NCI-H2196 treated with DMSO at 0.1 percent for 48 hours (cell line): Measurements from ENCODE around the gene KIAA1549.
"Not testable (repeated sequence)": the region's sequence is repeated elsewhere in the genome, so short reads cannot be mapped to it uniquely, and the experiment has no call there.

Experiments
- DNase-seq: peaks from one replicate; lab custom pipeline; 2025; ENCODE audit not compliant: unreplicated experiment; lab: John Stamatoyannopoulos, UW

The KIAA1549 gene

GRCh38 chr7:138945154-138945553 lies 36.0 kb downstream of the KIAA1549 start:
- no peak for DNase-seq

GRCh38 chr7:138944592-138944991 lies 36.6 kb downstream of the KIAA1549 start:
- DNase-seq: no peak

GRCh38 chr7:138943061-138943460 lies 38.1 kb downstream of the KIAA1549 start:
- DNase-seq: no peak

DNA sequence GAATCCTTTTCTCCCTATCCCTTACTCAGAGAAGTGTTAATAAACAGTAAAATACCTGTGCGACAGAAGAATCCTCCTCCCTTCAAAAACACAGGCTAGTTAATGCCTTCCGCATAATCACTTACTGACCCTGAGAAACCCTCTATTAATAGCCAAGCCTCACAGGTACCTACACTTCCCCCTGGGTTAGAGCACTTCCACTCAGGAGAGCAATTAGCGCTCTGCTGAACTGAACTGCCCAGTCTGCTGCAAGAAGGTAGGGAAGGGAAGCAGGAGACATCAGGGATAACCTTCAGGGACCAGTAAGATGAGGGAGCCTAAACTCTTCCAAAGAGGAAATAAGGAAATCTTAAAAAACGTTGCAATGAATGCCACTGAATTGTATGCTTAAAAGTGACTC lies 39.6 kb downstream of the KIAA1549 start:
- DNase-seq: no peak

DNA sequence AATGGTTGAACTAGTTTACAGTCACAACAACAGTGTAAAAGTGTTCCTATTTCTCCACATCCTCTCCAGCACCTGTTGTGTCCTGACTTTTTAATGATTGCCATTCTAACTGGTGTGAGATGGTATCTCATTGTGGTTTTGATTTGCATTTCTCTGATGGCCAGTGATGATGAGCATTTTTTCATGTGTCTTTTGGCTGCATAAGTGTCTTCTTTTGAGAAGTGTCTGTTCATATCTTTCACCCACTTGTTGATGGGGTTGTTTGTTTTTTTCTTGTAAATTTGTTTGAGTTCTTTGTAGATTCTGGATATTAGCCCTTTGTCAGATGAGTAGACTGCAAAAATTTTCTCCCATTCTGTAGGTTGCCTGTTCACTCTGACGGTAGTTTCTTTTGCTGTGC lies 40.6 kb downstream of the KIAA1549 start:
- not testable (repeated sequence) for DNase-seq

GRCh38 chr7:138937484-138937883 lies 43.7 kb downstream of the KIAA1549 start:
- no peak for DNase-seq

DNA sequence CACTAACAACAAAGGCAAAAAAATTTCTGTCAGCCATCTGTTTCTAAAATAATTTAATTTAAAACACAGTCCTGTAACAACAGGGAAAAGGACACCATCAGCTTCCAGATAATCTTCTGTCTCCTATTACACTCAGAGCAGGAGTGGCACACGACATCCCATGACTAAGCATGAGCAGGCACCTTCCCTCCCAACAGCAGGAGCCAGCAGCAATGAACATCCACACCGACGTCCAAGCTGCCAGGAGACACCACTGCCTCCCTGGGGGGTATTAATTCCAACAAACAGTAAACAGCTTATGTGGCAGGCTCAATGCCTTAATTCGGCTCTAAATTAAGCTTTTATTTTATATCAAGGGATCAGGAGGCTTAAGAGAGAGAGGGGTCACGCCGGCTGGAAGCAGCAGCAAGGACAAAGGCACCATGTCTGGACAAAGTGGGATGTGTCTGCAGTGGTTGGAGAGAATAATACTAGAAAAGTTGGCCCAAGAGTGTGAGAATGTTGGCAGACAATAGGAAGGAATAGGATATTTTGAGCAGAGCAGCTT lies 45.7 kb downstream of the KIAA1549 start:
- peak; percentile 12 for DNase-seq

- no peak for DNase-seq
These were observed 46.3 kb downstream of the KIAA1549 start for GRCh38 chr7:138934861-138935260.

DNA sequence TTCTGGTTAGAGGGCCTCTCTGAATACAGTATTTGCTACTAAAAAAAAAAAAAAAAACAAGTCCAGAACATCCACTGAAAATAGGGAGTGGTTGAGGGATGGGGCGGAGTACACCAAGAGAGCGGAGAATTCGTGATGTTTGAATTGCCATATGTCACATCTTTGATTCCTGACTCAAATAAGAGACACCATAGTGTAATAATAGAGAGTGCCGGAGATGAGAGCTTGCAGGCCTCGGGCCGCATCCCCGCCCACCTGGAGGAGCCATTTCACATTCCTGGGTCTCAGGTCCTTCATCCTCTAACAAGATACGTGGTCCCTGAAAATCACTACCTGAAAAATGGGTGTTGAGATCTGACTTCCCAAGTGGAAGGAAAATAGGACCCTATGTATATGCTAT lies 46.8 kb downstream of the KIAA1549 start:
- DNase-seq: no peak

DNA sequence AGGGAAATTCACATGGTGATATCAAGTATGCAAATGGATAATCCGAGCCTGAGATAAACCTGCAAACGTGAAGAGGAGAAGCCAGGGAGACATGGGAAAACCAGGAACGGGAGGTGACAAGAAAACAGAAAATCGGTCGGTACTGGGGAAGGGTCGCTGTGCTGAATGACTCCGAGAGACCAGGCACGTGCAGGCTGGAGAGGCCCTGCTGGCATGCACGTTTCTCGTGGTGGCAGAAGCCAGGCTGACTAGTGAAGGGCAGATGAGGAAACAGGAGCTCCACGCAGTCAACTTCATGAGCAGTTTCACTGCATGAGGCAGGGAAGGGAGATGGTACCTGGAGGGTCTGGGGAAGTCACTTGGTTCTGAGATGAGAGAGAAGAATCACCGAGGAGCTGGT lies 48.3 kb downstream of the KIAA1549 start:
- no peak for DNase-seq

- no peak for DNase-seq
These were observed 48.8 kb downstream of the KIAA1549 start for GRCh38 chr7:138932427-138932826.

DNA sequence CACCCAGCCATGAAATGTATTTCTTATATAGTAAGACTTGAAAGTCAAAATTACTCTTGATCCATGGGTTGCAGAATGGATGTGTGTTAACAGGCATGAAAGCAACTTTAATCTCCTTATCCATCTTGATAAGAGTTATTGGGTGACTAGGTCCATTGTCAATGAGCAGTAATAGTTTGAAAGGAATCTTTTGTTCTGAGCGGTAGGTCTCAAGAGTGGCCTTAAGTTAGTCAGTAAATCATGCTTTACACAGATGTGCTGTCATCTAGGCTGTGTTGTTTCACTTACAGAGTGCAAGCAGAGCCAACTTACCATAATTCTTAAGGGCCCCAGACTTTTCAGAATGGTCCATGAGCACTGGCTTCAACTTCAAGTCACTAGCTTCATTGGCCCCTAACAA lies 51.2 kb downstream of the KIAA1549 start:
- DNase-seq: no peak

DNA sequence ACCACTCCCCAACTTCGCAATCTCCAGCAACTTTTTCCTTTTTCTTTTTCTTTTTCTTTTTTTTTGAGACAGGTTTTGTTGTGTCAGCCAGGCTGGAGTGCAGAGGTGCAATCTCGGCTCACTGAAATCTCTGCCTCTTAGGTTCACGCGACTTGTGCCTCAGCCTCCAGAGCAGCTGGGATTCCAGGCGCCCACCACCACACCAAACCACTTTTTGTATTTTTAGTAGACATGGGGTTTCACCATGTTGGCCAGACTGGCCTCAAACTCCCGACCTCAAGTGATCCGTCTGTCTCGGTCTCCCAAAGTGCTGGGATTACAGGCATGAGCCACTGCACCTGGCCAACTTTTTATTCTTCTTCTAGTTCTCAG lies 55.0 kb downstream of the KIAA1549 start:
- no peak for DNase-seq

DNA sequence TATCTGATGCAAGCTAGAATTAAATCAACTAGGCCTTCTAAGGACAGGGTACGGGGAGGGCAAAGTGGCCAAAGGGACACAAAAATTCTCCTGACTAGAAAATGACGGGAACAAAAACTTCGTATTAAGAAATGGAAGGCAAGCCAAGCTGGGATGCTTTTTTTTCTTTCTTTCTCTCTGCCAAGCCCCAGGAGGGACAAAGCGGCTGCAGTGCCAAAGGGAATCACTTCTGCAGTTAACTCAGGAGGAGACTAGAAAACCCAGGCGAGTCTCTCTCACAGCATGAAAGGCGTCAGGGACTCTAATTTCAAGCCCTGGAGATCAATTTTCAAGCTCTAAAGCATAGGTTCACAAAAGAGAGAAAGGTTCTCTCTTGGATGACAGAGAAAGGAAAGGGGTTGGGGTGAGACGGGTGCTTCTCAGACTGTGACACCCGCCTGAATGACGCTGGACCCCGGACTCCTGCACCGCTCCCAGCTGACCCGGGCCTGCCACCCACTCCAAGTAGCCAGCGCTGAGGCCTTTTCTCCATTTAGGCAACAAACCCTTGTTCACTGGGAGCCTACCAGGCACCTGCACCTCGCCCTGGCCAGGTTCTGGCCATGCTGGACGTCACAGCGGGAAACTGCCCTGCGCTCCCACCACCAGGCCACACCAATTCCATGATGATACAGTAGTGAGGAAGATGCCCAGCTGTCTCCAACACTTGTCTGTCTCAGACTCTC lies 56.5 kb downstream of the KIAA1549 start:
- no peak for DNase-seq

DNA sequence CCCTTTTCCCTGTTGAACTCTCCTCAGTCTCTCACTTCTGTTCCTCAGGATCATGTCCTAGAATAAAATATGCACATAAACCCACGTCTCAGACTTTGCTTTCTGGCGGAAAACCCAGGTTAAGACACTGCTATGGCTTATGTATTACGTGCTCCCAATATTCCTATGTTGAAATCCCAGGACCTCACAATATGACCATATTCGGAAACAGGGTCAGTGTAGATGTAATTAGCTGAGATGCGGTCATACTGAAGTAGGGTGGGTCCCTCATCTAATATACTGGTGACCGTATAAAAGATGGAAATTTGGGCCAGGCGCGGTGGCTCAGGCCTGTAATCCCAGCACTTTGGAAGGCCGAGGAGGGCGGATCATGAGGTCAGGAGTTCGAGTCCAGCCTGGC lies 59.9 kb downstream of the KIAA1549 start:
- DNase-seq: no peak

DNA sequence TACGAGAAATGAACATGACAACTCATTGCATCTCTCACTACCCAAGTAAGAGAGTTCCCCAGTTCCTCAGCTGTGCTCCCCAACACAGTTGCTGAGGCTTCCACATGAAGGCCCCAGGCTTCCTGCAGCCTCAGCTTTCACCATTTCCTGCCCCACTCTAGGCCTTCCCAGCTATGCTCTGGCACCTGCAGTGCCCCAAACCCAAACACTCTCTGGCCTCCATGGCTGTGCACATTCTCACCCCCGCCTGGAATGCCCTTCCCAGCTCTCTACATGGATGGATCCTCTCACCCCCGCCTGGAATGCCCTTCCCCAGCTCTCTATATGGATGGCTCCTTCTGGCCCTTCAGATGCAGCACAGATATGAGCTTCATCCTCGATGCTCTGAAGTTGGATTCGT lies 61.3 kb downstream of the KIAA1549 start:
- no peak for DNase-seq

DNA sequence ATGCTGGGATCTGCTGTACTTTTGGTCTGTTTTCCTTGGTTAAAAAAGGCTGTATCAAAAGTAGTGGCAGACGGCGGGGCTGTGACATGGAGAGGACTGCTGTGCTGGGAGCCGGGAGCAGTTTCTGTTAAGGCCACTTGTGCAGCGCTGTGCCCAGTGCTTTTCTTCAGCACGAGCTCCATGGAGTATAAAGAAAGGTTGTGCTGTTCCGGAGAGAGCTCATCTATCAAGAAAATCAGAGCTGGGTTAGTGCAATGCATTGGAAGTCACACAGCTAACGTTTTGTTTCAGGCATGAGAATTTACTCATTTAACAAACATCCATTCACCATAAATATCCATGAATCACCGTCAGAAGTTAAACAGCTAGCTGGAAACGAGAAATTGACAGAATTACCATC lies 62.0 kb downstream of the KIAA1549 start:
- DNase-seq: no peak

DNA sequence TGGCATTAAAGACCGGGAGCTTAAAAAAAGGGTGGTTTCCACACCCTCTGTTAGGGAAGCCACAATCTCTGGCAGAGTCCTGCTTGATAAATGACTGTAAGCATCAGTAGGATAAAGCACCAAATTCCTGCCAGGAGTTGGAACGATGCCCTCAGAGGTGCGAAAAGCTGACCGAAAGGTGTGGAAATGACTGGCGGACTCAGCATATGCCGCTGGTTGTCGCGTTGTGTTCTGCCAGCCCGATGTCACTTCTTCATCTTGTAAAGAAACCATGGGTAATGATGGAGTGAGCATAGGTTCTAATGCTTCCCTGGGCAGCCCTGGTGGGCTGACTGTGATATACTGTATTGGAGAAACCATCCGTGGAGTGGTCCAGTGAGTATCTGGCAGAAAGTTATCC lies 62.4 kb downstream of the KIAA1549 start:
- no peak for DNase-seq

GRCh38 chr7:138918176-138918575 lies 63.0 kb downstream of the KIAA1549 start:
- no peak for DNase-seq

GRCh38 chr7:138917771-138918170 lies 63.4 kb downstream of the KIAA1549 start:
- DNase-seq: no peak

- no peak for DNase-seq
These were observed 64.5 kb downstream of the KIAA1549 start for GRCh38 chr7:138916731-138917130.

DNA sequence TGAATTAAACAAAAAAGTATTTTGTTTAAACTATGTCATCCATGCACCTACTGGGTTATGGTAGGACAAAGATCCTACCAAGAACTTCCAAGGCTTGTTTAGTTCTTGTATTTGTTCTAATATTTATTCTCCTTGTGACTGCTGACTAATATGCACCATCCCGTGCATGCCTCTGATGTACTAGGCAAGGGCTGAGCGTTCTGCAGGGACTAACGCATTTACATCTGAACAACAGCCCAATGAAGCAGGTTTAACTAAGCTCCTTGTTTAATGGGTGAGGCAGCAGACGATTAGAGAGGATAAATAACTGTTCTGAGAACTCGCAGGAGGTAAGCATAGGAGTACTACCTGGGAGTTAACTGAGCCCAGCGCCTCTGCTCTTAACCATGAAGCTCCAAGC lies 64.9 kb downstream of the KIAA1549 start:
- no peak for DNase-seq

- DNase-seq: no peak
These were observed 67.4 kb downstream of the KIAA1549 start for GRCh38 chr7:138913783-138914182.
